ENCODE results near the gene PCOLCE2.

GRCh38 chr3:142802891-142803290 is 86.0 kb downstream of the PCOLCE2 start:
- TF ChIP-seq CTCF (conservative IDR thresholded peaks at IDR 0.05) (no peak), EZH2 (IDR thresholded peaks at IDR 0.05; ENCODE audit: low read depth) (no peak)

Measured in PC-9 (cell line).